Measurements from ENCODE around the gene COL4A2.

DNA sequence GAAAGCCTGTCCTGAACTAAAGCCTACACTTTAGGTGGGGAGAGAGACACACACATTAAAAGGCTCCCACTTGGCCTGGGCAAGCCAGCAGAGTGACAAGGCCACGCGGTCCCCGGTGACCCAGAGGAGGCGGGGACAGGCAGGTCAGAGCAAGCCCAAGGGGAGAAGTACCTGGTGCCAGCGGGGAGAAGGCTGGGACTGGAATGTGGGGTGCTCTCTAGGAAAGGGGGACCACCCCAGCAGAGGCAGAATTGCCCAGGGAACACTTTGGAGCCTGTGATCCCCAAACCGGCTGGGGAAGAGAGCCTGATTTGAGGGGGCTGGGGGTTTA lies 172.1 kb downstream of the COL4A2 start:
- TF ChIP-seq, protein P1, sequence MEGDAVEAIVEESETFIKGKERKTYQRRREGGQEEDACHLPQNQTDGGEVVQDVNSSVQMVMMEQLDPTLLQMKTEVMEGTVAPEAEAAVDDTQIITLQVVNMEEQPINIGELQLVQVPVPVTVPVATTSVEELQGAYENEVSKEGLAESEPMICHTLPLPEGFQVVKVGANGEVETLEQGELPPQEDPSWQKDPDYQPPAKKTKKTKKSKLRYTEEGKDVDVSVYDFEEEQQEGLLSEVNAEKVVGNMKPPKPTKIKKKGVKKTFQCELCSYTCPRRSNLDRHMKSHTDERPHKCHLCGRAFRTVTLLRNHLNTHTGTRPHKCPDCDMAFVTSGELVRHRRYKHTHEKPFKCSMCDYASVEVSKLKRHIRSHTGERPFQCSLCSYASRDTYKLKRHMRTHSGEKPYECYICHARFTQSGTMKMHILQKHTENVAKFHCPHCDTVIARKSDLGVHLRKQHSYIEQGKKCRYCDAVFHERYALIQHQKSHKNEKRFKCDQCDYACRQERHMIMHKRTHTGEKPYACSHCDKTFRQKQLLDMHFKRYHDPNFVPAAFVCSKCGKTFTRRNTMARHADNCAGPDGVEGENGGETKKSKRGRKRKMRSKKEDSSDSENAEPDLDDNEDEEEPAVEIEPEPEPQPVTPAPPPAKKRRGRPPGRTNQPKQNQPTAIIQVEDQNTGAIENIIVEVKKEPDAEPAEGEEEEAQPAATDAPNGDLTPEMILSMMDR (conservative IDR thresholded peaks at IDR 0.05; ENCODE audit: low read depth, low read length), result no peak
- TF ChIP-seq EZH2 (IDR thresholded peaks at IDR 0.05; ENCODE audit: low read length, unreplicated experiment) (no peak), EZH2phosphoT487 (IDR thresholded peaks at IDR 0.05; ENCODE audit: borderline replicate concordance, low read length) (no peak)
